NCI-H1930 (cell line): Measurements from ENCODE around the gene EPB41L2.
A peak's percentile ranks its signal among the peaks of the same experiment; 100 is the strongest.

Experiments used
- DNase-seq, 2 experiments: peaks; one replicate each; lab custom pipeline; 2025; lab: John Stamatoyannopoulos, UW

Gene EPB41L2

GRCh38 chr6:130865793-130866192, 197.3 kb downstream of the EPB41L2 start:
- no peak for DNase-seq

GRCh38 chr6:130864344-130864743, 198.7 kb downstream of the EPB41L2 start:
- no peak for DNase-seq

GRCh38 chr6:130863415-130864230, 199.4 kb downstream of the EPB41L2 start:
- DNase-seq: no peak

- DNase-seq: no peak
Observed at GRCh38 chr6:130862370-130862769, 200.7 kb downstream of the EPB41L2 start.

- DNase-seq: no peak
Observed at GRCh38 chr6:130859161-130859867, 203.7 kb downstream of the EPB41L2 start.

GRCh38 chr6:130858498-130859160, 204.4 kb downstream of the EPB41L2 start:
- DNase-seq: no peak

GRCh38 chr6:130858054-130858453, 205.0 kb downstream of the EPB41L2 start:
- no peak for DNase-seq

- no peak for DNase-seq
Observed at GRCh38 chr6:130853555-130854183, 209.4 kb downstream of the EPB41L2 start.

GRCh38 chr6:130852844-130853554, 210.0 kb downstream of the EPB41L2 start:
- DNase-seq: no peak

GRCh38 chr6:130851026-130851425, 212.0 kb downstream of the EPB41L2 start:
- no peak for DNase-seq

- no peak for DNase-seq
Observed at GRCh38 chr6:130849594-130849993, 213.5 kb downstream of the EPB41L2 start.

- DNase-seq: no peak
Observed at GRCh38 chr6:130848945-130849344, 214.1 kb downstream of the EPB41L2 start.

- no peak for DNase-seq
Observed at GRCh38 chr6:130847001-130847910, 215.8 kb downstream of the EPB41L2 start.

GRCh38 chr6:130846501-130846900, 216.5 kb downstream of the EPB41L2 start:
- no peak for DNase-seq

- DNase-seq: peak in 1 of 2 experiments; percentile 17
Observed at GRCh38 chr6:130843575-130844320, 219.3 kb downstream of the EPB41L2 start.

GRCh38 chr6:130841128-130841728, 221.8 kb downstream of the EPB41L2 start:
- DNase-seq: no peak

GRCh38 chr6:130840050-130840449, 223.0 kb downstream of the EPB41L2 start:
- no peak for DNase-seq

- no peak for DNase-seq
Observed at GRCh38 chr6:130839379-130839778, 223.7 kb downstream of the EPB41L2 start.

GRCh38 chr6:130838951-130839350, 224.1 kb downstream of the EPB41L2 start:
- no peak for DNase-seq
